ENCODE data around the gene PPP1R14C.

PPP1R14C gene

GRCh38 chr6:150273457-150274309, 130.8 kb downstream of the PPP1R14C start:
- no peak for DNase-seq

- no peak for DNase-seq
Observed at GRCh38 chr6:150275489-150275888, 132.6 kb downstream of the PPP1R14C start.

- no peak for DNase-seq
Observed at GRCh38 chr6:150276168-150276936, 133.5 kb downstream of the PPP1R14C start.

- peak; percentile 24 to 32 for DNase-seq
Observed at GRCh38 chr6:150276937-150277742, 134.3 kb downstream of the PPP1R14C start.

GRCh38 chr6:150279533-150279932, 136.7 kb downstream of the PPP1R14C start:
- DNase-seq, result no peak

GRCh38 chr6:150280703-150281102, 137.9 kb downstream of the PPP1R14C start:
- no peak for DNase-seq

GRCh38 chr6:150281767-150282166, 138.9 kb downstream of the PPP1R14C start:
- no peak for DNase-seq

GRCh38 chr6:150282806-150283205, 140.0 kb downstream of the PPP1R14C start:
- no peak for DNase-seq

- no peak for DNase-seq
Observed at GRCh38 chr6:150286460-150286859, 143.6 kb downstream of the PPP1R14C start.

- no peak for DNase-seq
Observed at GRCh38 chr6:150286912-150287311, 144.1 kb downstream of the PPP1R14C start.

GRCh38 chr6:150288456-150288855, 145.6 kb downstream of the PPP1R14C start:
- DNase-seq, result no peak

GRCh38 chr6:150289454-150290071, 146.7 kb downstream of the PPP1R14C start:
- DNase-seq, result no peak

GRCh38 chr6:150290429-150290828, 147.6 kb downstream of the PPP1R14C start:
- peak in 1 of 2 donors; percentile 56 for DNase-seq

GRCh38 chr6:150291968-150292710, 149.3 kb downstream of the PPP1R14C start:
- no peak for DNase-seq

GRCh38 chr6:150293019-150293418, 150.2 kb downstream of the PPP1R14C start:
- no peak for DNase-seq

GRCh38 chr6:150293423-150294173, 150.8 kb downstream of the PPP1R14C start:
- no peak for DNase-seq

GRCh38 chr6:150296890-150297289, 154.0 kb downstream of the PPP1R14C start:
- DNase-seq, result no peak

GRCh38 chr6:150297327-150298029, 154.6 kb downstream of the PPP1R14C start:
- DNase-seq, result no peak

GRCh38 chr6:150298030-150298380, 155.2 kb downstream of the PPP1R14C start:
- DNase-seq, result no peak

GRCh38 chr6:150298676-150299075, 155.8 kb downstream of the PPP1R14C start:
- no peak for DNase-seq

Data from hippocampal formation (tissue), 2 donors.